NCI-H1417 treated with DMSO at 0.1 percent for 48 hours (cell line): Measurements from ENCODE around the gene ZNF230.

Source experiments
- DNase-seq: peaks from one replicate; lab custom pipeline; 2025; lab: John Stamatoyannopoulos, UW

Gene ZNF230

GRCh38 chr19:44042147-44042546 lies 39.4 kb downstream of the ZNF230 start:
- no peak for DNase-seq

GRCh38 chr19:44050740-44051649 lies 48.2 kb downstream of the ZNF230 start:
- no peak for DNase-seq

- DNase-seq, result peak; percentile 65
These were observed 49.1 kb downstream of the ZNF230 start, which contains the start of gene ZNF223 for GRCh38 chr19:44051650-44052402. Gene ZNF223, plus strand, starts transcription at chr19:44052036. Its CDS starts 3,141 bp downstream, at chr19:44055177.

DNA sequence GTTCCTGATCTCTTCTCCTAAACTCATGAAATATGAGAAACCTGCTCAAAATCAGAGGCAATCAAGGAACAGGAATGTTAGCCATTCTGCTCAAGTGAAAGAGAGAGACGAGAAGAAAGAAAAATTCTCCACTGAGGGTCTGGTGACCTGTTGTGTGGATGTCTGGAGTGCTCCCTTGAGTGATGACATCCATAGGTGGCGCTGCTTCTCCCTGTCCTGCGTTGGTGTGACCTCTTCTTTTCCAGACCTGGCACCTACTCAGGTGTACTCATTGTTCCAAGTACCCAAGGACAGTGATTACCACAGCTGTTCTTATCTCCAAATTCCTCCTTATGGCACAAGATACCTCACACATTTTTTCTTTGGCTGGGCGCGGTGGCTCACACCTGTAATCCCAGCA lies 53.1 kb downstream of the ZNF230 start:
- DNase-seq, result no peak

- DNase-seq, result no peak
These were observed 56.5 kb downstream of the ZNF230 start for GRCh38 chr19:44059229-44059628.

GRCh38 chr19:44061038-44061437 lies 58.3 kb downstream of the ZNF230 start:
- no peak for DNase-seq
